Fibroblast of peridontal ligament (primary cell): ENCODE measurements around the gene PCDHA1.
"Not testable (repeated sequence)": the region's sequence is repeated elsewhere in the genome, so short reads cannot be mapped to it uniquely, and the experiment has no call there.

Experiments used
- DNase-seq: peaks from one replicate; pipeline ENCODE4 v3.0.0-alpha.2; 2010; ENCODE audit errors: extremely low read depth

The PCDHA1 gene

DNA sequence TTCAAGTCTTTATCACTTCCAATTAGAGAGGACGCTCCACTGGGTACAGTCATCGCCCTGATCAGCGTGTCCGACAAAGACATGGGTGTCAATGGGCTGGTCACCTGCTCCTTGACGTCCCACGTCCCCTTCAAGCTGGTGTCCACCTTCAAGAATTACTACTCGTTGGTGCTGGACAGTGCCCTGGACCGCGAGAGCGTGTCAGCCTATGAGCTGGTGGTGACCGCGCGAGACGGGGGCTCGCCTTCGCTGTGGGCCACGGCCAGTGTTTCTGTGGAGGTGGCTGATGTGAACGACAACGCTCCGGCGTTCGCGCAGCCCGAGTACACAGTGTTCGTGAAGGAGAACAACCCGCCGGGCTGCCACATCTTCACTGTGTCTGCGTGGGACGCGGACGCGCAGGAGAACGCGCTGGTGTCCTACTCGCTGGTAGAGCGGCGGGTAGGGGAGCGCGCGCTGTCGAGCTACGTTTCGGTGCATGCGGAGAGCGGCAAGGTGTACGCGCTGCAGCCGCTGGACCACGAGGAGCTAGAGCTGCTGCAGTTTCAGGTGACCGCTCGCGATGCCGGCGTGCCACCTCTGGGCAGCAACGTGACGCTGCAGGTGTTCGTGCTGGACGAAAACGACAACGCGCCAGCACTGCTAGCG lies 22.4 kb downstream of the PCDHA1 start:
- DNase-seq, result not testable (repeated sequence)

DNA sequence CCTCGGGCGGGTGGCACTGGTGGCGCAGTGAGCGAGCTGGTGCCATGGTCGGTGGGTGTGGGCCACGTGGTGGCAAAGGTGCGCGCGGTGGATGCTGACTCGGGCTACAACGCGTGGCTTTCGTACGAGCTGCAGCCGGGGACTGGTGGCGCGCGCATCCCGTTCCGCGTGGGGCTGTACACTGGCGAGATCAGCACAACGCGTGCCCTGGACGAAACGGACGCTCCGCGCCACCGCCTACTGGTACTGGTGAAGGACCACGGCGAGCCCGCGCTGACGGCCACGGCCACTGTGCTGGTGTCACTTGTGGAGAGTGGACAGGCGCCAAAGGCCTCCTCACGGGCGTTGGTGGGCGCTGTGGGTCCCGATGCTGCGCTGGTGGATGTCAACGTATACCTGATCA lies 22.9 kb downstream of the PCDHA1 start:
- no peak for DNase-seq

DNA sequence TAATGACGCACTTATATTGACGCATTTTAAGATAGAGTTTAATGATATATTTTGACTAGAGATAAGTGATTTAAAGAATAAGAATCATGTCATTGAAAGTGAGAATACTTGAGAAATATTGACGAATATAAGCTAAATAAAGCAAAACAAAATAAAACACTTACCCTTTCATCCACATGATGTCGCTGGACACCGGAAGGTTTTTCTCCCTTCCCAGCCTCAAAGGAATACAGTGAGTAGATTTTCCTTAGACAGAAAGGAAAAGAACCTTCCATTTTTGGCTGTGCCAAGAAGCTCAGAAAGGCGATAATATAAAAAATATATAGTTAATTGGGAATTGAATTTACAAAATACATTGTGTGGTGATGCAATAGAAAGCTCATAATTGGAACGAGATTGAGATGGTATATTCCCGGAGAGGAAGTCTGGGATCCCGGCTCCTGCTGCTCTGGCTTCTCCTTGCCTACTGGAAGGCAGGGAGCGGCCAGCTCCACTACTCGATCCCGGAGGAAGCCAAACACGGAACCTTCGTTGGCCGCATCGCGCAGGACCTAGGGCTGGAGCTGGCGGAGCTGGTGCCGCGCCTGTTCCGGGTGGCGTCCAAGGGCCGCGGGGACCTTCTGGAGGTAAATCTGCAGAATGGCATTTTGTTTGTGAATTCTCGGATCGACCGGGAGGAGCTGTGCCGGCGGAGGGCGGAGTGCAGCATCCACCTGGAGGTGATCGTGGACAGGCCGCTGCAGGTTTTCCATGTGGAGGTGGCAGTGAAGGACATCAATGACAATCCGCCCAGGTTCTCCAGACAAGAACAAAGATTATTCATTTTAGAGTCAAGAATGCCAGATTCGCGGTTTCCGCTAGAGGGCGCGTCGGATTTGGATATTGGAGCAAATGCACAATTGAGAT lies 35.7 kb downstream of the PCDHA1 start, which contains the start of gene PCDHA5:
Gene PCDHA5, plus strand, starts transcription at position 239 of the 906 bp plus-strand sequence.
- DNase-seq, result no peak

DNA sequence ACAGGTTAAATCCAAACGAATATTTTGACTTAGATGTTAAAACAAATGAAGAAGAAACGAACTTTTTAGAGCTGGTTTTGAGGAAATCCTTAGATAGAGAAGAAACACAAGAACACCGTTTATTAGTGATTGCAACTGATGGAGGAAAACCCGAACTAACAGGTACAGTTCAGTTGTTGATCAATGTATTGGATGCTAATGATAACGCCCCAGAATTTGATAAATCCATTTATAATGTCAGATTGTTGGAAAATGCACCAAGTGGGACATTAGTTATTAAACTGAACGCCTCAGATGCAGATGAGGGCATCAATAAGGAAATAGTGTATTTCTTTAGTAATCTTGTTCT lies 36.3 kb downstream of the PCDHA1 start:
- no peak for DNase-seq

DNA sequence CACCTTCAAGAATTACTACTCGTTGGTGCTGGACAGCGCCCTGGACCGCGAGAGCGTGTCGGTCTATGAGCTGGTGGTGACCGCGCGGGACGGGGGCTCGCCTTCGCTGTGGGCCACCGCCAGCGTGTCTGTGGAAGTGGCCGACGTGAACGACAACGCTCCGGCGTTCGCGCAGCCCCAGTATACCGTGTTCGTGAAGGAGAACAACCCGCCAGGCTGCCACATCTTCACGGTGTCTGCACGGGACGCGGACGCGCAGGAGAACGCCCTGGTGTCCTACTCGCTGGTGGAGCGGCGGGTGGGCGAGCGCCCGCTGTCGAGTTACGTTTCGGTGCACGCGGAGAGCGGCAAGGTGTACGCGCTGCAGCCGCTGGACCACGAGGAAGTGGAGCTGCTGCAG lies 37.0 kb downstream of the PCDHA1 start:
- DNase-seq, result not testable (repeated sequence)

DNA sequence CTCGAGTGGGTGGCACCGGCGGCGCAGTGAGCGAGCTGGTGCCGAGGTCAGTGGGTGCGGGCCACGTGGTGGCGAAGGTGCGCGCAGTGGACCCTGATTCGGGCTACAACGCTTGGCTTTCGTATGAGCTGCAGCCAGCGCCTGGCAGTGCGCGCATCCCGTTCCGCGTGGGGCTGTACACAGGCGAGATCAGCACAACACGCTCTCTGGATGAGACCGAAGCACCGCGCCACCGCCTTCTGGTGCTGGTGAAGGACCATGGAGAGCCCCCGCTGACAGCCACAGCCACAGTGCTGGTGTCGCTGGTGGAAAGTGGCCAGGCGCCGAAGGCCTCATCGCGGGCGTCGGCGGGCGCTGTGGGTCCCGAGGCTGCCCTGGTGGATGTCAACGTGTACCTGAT lies 37.5 kb downstream of the PCDHA1 start:
- no peak for DNase-seq

DNA sequence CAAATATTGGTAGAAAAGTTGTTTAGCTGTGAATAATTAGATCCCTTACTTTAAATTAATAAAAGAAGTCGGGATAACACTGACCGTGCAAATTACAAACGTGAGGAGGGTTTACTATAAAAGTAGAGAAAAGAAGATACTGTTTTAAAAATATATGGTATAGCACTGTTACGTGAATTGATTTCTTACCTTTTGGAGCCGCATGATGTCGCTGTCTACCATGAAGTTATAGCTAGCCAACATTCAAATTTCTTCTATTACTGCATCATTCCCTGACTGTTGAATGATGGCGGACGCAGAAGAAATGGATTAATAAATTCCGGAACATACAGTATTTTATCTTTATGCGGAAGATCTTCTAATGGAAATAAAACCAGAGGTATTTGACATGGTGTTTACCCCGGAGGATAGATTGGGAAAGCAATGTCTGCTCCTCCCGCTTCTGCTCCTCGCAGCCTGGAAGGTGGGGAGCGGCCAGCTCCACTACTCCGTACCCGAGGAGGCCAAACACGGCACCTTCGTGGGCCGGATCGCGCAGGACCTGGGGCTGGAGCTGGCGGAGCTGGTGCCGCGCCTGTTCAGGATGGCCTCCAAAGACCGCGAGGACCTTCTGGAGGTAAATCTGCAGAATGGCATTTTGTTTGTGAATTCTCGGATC lies 41.9 kb downstream of the PCDHA1 start, which contains the start of gene PCDHA6:
Gene PCDHA6, plus strand, starts transcription at position 257 of the 658 bp plus-strand sequence. Its CDS starts 132 bp downstream, at position 389.
- peak; percentile 7 for DNase-seq

DNA sequence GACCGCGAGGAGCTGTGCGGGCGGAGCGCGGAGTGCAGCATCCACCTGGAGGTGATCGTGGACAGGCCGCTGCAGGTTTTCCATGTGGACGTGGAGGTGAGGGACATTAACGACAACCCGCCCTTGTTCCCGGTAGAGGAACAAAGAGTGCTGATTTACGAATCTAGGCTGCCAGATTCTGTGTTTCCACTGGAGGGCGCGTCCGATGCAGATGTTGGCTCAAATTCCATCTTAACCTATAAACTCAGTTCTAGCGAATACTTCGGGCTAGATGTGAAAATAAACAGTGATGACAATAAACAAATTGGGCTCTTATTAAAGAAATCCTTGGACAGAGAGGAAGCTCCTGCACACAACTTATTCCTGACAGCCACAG lies 42.4 kb downstream of the PCDHA1 start:
- DNase-seq, result no peak

DNA sequence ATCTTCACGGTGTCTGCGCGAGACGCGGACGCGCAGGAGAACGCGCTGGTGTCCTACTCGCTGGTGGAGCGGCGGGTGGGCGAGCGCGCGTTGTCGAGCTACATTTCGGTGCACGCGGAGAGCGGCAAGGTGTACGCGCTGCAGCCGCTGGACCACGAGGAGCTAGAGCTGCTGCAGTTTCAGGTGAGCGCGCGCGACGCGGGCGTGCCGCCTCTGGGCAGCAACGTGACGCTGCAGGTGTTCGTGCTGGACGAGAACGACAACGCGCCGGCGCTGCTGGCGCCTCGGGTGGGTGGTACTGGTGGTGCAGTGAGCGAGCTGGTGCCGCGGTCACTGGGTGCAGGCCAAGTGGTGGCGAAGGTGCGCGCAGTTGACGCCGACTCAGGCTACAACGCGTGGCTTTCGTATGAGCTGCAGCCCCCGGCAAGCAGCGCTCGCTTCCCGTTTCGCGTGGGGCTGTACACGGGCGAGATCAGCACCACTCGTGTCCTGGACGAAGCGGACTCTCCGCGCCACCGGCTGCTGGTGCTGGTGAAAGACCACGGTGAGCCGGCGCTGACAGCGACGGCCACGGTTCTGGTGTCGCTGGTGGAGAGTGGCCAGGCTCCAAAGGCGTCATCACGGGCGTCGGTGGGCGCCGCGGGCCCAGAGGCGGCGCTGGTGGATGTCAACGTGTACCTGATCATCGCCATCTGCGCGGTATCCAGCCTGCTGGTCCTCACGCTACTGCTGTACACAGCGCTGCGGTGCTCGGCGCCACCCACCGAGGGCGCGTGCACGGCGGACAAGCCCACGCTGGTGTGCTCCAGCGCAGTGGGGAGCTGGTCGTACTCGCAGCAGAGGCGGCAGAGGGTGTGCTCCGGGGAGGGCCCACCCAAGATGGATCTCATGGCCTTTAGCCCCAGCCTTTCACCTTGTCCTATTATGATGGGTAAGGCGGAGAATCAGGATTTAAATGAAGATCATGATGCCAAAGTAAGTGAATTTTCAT lies 43.9 kb downstream of the PCDHA1 start:
- DNase-seq, result not testable (repeated sequence)

DNA sequence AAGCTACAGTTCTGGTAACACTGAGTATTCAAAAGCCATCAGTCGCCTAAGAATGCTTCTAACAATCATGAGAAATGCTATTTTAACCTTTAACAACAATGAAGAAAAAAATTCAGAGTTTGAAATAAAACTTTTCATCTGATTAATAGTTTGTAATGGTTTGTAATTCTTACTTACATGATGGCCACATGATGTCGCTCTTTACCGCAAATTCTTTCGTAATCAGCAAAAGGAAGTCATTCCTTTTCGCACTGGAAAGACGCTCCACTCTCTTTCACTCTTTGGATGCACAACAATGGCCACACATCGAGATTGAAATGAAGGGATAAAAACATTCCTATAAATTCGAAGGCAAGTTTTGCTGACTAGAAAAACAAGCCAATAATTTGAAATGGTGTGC lies 48.1 kb downstream of the PCDHA1 start, which contains the start of gene PCDHA7:
Gene PCDHA7, plus strand, starts transcription at position 277 of the 400 bp plus-strand sequence. Its CDS starts 115 bp downstream, at position 392.
- DNase-seq, result peak; percentile 4

DNA sequence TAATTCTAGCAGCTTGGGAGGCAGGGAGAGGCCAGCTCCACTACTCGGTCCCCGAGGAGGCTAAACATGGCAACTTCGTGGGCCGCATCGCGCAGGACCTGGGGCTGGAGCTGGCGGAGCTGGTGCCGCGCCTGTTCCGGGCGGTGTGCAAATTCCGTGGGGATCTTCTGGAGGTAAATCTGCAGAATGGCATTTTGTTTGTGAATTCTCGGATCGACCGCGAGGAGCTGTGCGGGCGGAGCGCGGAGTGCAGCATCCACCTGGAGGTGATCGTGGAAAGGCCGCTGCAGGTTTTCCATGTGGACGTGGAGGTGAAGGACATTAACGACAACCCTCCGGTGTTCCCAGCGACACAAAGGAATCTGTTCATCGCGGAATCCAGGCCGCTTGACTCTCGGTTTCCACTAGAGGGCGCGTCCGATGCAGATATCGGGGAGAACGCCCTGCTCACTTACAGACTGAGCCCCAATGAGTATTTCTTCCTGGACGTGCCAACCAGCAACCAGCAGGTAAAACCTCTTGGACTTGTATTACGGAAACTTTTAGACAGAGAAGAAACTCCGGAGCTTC lies 48.6 kb downstream of the PCDHA1 start:
- DNase-seq, result not testable (repeated sequence)

DNA sequence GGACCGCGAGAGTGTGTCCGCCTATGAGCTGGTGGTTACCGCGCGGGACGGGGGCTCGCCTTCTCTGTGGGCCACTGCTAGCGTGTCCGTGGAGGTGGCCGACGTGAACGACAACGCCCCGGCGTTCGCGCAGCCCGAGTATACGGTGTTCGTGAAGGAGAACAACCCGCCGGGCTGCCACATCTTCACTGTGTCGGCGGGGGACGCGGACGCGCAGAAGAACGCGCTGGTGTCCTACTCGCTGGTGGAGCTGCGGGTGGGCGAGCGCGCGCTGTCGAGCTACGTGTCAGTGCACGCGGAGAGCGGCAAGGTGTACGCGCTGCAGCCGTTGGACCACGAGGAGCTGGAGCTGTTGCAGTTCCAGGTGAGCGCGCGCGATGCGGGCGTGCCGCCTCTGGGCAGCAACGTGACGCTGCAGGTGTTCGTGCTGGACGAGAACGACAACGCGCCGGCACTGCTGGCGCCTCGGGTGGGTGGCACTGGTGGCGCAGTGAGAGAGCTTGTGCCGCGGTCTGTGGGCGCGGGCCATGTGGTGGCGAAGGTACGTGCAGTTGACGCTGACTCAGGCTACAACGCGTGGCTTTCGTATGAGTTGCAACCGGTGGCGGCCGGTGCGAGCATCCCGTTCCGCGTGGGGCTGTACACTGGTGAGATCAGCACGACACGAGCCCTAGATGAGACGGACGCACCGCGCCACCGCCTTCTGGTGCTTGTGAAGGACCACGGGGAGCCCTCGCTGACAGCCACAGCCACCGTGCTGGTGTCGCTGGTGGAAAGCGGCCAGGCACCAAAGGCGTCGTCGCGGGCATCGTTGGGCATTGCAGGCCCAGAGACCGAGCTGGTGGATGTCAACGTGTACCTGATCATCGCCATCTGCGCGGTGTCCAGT lies 49.9 kb downstream of the PCDHA1 start:
- DNase-seq, result no peak

DNA sequence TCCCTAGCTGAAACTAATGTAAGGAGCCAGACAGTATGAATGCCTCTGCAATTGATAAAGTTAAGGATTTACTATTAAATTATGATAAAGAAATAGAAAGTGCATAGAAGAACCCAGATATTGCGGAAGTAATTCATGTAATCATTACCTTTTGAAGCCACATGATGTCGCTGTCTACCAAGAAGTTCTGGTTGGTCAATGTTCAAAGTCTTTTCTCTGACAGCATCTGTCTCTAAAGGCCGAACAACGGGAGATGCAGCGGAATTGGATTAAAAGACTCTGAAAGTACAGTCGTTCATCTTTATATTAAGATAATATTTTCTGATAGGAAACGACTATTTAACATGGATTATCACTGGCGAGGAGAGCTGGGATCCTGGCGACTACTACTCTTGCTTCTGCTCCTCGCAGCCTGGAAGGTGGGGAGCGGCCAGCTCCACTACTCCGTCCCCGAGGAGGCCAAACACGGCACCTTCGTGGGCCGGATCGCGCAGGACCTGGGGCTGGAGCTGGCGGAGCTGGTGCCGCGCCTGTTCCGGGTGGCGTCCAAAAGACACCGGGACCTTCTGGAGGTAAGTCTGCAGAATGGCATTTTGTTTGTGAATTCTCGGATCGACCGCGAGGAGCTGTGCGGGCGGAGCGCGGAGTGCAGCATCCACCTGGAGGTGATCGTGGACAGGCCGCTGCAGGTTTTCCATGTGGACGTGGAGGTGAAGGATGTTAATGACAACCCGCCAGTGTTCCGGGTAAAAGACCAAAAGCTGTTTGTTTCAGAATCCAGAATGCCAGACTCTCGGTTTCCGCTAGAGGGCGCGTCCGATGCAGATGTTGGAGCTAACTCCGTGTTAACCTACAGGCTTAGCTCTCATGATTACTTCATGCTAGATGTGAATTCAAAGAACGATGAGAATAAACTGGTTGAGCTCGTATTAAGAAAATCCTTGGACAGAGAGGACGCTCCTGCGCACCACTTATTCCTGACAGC lies 55.3 kb downstream of the PCDHA1 start, which contains the start of gene PCDHA8:
Gene PCDHA8, plus strand, starts transcription at position 210 of the 985 bp plus-strand sequence. Its CDS starts 135 bp downstream, at position 345.
- no peak for DNase-seq

DNA sequence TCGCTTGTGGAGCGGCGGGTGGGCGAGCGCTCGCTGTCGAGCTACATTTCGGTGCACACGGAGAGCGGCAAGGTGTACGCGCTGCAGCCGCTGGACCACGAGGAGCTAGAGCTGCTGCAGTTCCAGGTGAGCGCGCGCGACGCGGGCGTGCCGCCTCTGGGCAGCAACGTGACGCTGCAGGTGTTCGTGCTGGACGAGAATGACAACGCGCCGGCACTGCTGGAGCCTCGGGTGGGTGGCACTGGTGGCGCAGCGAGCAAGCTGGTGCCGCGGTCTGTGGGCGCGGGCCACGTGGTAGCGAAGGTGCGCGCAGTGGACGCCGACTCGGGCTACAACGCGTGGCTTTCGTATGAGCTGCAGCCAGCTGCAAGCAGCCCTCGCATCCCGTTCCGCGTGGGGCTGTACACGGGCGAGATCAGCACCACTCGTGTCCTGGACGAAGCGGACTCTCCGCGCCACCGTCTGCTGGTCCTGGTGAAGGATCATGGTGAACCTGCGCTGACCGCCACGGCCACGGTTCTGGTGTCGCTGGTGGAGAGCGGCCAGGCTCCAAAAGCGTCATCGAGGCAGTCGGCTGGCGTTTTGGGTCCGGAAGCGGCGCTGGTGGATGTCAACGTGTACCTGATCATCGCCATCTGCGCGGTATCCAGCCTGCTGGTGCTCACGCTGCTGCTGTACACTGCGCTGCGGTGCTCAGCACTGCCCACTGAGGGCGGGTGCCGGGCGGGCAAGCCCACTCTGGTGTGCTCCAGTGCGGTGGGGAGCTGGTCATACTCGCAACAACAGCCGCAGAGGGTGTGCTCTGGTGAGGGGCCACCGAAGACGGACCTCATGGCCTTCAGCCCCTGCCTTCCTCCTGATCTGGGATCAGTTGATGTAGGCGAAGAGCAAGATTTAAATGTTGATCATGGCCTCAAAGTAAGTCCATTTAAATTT lies 57.1 kb downstream of the PCDHA1 start:
- DNase-seq, result no peak

DNA sequence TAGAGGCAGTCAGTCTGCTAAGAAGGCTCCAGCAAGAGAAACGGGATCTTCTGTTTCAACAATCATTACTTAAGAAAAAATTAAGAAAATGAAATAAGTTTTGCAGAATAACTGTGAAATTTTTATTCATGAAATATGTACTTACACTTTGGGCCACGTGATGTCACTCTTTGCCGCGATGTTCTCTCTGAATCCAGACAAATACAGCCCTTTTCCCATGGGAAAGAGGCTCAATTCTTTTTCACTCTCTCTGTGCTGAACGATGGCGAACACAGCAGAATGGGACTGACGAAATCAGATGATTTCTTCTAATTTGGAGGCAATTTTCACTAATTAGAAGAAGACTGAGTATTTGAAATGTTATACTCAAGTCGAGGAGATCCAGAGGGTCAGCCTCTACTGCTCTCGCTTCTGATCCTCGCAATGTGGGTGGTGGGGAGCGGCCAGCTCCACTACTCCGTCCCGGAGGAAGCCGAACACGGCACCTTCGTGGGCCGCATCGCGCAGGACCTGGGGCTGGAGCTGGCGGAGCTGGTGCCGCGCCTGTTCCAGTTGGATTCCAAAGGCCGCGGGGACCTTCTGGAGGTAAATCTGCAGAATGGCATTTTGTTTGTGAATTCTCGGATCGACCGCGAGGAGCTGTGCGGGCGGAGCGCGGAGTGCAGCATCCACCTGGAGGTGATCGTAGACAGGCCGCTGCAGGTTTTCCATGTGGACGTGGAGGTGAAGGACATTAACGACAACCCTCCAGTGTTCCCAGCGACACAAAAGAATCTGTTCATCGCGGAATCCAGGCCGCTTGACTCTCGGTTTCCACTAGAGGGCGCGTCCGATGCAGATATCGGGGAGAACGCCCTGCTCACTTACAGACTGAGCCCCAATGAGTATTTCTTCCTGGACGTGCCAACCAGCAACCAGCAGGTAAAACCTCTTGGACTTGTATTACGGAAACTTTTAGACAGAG lies 62.5 kb downstream of the PCDHA1 start, which contains the start of gene PCDHA9:
Gene PCDHA9, plus strand, starts transcription at position 244 of the 964 bp plus-strand sequence. Its CDS starts 114 bp downstream, at position 358.
- DNase-seq, result not testable (repeated sequence)
